Dendritic cell treated with granulocyte-macrophage colony-stimulating factor and Interleukin-4, amounts not matched to agents 40 ng/mL and 50 ng/mL, for 4 days (primary cell): ENCODE measurements around the gene ABLIM1.

Experiments used
- H3K27ac Mint-ChIP-seq: one replicate; pipeline ENCODE4 v1.8.0; 2022; ENCODE audit warnings: mild to moderate bottlenecking, mixed read lengths
- H3K27me3 Mint-ChIP-seq: one replicate; pipeline ENCODE4 v1.8.0; 2022; ENCODE audit warnings: mild to moderate bottlenecking, mixed read lengths
- H3K36me3 Mint-ChIP-seq: one replicate; pipeline ENCODE4 v1.8.0; 2022; ENCODE audit warnings: low read depth, mixed read lengths
- H3K4me1 Mint-ChIP-seq: one replicate; pipeline ENCODE4 v1.8.0; 2022; ENCODE audit warnings: low read depth, mixed read lengths
- H3K4me3 Mint-ChIP-seq: one replicate; pipeline ENCODE4 v1.8.0; 2022; ENCODE audit warnings: mild to moderate bottlenecking, moderate library complexity, mixed read lengths
- H3K9me3 Mint-ChIP-seq: one replicate; pipeline ENCODE4 v1.8.0; 2022; ENCODE audit warnings: mixed read lengths
- intact Hi-C: fragments of 100-400 bp; cut with micrococcal nuclease; formaldehyde crosslinking; loops from one replicate; pipeline ENCODE4 v1.15.0; 2022

ABLIM1 gene

DNA sequence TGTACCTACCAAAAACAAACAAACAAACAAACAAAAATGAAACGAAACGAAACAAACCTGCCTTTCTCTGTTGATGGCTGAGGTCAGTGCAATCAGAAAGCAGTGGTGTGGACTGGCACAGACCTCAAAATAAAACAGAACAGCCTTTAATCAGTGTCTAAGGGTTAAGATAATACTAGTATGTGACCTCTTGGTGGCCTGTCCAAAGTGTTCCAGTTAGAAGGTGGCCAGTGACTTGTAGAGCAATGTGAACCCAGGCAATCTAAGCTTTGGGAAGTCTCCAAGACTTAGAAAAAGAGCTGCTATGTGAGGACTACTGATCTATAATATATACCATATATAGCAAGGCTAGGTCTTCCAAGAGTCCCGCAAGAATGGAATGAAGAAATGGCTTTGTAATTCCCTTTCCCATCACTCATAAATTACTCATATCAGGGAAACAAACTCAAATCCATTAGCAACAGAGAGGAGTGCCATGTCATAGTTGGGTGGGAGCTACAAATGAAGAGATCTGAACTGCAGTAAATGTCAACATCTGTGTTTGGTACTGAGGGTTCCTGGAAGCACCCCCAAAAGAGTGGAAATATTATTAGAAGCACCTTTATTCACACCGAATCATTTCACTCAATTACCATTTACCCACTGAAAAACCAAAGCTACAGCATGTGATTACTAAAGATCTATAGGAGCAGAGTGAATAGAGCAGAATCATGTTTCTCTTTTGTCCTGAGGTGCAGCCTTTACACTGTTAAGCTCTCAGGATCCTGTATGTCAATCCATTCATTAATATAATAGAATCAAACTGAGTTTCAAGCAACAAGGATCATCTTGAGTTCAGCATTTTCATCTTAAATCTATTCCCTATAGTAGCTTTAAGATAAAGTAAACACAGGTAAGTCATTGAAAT is 28.0 kb downstream of the ABLIM1 start:
- peaks cover 45% of the 10 kb centered on the region for H3K27me3 Mint-ChIP-seq
- no peak overlapping the region for H3K27ac Mint-ChIP-seq
- no peaks in the 10 kb centered on the region for H3K36me3 Mint-ChIP-seq
- intact Hi-C loops: no loop called here
- no peak overlapping the region for H3K4me3 Mint-ChIP-seq
- H3K9me3 Mint-ChIP-seq: no peaks in the 10 kb centered on the region
- H3K4me1 Mint-ChIP-seq: peaks cover 12% of the 10 kb centered on the region

DNA sequence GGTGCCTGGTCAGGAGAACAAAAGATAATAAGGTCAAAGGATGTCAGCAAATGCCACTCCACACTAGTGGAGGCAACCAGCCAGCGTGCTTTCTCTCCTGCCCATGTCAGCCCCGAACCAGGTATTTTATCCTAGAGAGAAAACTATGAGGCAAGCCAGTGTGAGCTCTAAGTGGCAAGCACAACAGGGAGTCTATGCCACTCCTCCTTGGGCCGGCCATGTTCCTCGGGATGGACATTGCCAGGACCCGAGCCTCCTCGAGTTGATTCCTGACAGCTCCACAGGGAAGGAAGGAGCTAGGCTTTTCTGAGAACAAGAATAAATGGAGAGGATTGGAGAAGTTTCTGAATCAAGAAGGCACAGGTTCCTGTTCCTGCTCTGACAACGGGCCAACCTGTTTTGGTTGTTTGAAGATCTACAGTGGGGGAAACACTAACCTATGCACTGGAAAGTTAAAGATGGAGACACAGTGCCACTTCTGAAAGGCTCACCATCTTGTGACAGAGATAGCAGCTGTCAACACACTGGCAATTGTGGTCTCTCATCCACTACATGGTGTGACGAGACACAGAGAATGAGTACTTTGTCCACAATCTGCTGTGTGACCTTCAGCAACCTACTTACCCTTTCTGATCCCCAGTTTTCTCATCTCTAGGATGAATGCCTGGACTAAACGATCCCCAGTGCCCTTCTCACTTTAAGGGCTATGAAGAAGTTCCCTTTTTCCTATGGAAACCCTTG is 28.8 kb downstream of the ABLIM1 start:
- Mint-ChIP-seq H3K36me3 (no peaks in the 10 kb centered on the region), H3K27ac (no peak overlapping the region), H3K4me3 (no peak overlapping the region), H3K4me1 (peaks cover 12% of the 10 kb centered on the region), H3K9me3 (no peaks in the 10 kb centered on the region), H3K27me3 (peaks cover 45% of the 10 kb centered on the region)
- intact Hi-C loops: no loop called here

DNA sequence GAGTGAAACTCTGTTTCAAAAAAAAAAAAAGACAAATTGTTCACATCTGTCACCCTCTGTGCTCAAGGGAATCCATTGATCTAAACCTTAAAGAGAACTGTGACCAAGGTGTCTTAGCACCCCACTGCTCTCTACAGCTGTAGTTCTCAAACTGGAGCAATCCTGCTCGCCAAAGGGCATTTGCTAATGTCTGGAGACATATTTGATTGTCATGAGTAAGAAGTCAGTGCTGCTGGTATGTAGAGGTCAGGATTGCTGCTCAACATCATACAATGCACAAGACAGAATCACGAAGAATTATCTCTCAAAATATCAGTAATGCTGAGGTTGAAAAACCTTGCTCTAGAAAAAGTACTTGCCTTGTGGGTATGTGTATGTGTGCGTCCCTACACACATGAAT is 30.0 kb downstream of the ABLIM1 start:
- Mint-ChIP-seq H3K36me3 (no peaks in the 10 kb centered on the region), H3K4me3 (no peak overlapping the region), H3K4me1 (peaks cover 12% of the 10 kb centered on the region), H3K27ac (no peak overlapping the region), H3K27me3 (peaks cover 38% of the 10 kb centered on the region), H3K9me3 (no peaks in the 10 kb centered on the region)
- intact Hi-C loops: no loop called here

GRCh38 chr10:114626841-114627240 is 31.2 kb downstream of the ABLIM1 start:
- no peak overlapping the region for H3K4me3 Mint-ChIP-seq
- no peaks in the 10 kb centered on the region for H3K36me3 Mint-ChIP-seq
- H3K9me3 Mint-ChIP-seq: no peaks in the 10 kb centered on the region
- peaks cover 7% of the 10 kb centered on the region for H3K4me1 Mint-ChIP-seq
- no peak overlapping the region for H3K27ac Mint-ChIP-seq
- H3K27me3 Mint-ChIP-seq: peaks cover 26% of the 10 kb centered on the region
- intact Hi-C loops: no loop called here

DNA sequence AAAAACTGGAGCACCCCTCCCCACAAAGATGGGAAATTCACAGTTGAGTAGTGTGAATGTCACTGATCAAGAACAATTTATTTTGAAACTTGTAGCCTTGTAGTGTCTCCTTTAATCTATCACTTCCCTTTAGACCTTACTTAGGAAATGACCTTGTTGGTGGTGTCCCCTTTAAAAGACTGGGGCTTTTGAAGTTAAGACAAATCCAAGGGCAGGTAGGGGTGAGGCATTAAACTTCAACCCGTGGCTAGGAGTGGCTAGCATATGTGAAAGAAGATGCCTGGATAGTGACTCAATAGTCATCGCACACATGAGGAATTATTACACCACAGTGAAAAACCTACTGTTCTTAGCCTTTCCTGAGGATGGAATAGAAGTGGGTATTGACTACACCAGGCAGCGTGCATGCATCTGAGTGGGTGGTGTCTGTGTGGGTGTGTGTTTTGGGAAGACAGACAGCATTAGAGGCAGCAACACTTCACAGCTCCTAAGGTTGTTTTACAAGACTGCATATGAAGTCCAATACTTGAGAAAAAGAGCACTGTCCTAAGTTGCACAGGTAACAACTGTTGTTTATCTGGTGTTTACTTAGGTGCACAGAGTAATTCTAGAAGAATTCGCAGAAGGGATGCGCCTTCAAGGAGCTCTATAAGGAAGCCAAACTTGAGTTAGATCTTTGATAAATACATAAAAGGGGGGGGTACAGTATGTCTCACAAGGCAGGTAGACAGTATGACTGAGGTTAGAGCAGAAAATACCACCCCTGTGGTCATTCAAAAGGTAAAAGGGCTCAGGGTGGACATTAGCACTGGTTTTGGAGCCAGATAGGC is 32.9 kb downstream of the ABLIM1 start:
- Mint-ChIP-seq H3K4me1 (no peaks in the 10 kb centered on the region), H3K27me3 (peaks cover 10% of the 10 kb centered on the region), H3K36me3 (no peaks in the 10 kb centered on the region), H3K9me3 (no peaks in the 10 kb centered on the region), H3K4me3 (no peak overlapping the region), H3K27ac (no peak overlapping the region)
- intact Hi-C loops: no loop called here

GRCh38 chr10:114624422-114624821 is 33.7 kb downstream of the ABLIM1 start:
- no peaks in the 10 kb centered on the region for H3K36me3 Mint-ChIP-seq
- intact Hi-C loops: no loop called here
- H3K27me3 Mint-ChIP-seq: peaks cover 5% of the 10 kb centered on the region
- no peaks in the 10 kb centered on the region for H3K4me1 Mint-ChIP-seq
- H3K4me3 Mint-ChIP-seq: no peak overlapping the region
- H3K27ac Mint-ChIP-seq: no peak overlapping the region
- H3K9me3 Mint-ChIP-seq: no peaks in the 10 kb centered on the region

DNA sequence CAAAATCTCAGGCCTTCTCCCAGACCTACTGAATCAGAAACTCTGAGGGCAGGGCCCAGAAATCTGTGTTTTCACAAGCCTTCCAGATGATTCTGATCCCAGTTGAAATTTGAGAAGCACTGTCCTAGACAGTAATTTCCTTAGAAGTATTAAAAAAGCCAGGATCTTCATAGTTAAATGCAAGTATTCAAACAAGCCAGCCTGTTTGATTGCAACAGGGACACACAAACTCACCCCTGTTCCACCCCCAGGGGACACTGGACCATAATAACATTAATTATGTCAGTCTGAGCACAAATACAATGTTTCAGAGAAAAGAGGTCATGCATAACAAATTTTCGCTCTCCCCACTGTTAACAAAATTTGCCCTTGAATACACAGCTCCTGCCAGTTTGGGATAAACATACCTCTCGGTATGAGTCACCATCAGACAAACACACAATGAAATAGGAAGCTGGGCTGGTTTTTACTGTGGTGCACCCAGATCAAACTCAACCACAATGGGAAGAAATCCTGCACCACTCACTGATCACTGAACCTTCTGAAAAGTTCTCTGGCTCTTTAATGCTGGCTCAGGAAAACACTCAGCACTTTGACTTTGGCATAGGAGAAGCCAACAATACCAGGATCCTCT is 34.3 kb downstream of the ABLIM1 start:
- intact Hi-C loops: no loop called here
- H3K9me3 Mint-ChIP-seq: no peaks in the 10 kb centered on the region
- H3K4me3 Mint-ChIP-seq: no peak overlapping the region
- no peaks in the 10 kb centered on the region for H3K36me3 Mint-ChIP-seq
- H3K4me1 Mint-ChIP-seq: no peaks in the 10 kb centered on the region
- H3K27ac Mint-ChIP-seq: no peak overlapping the region
- H3K27me3 Mint-ChIP-seq: no peaks in the 10 kb centered on the region

DNA sequence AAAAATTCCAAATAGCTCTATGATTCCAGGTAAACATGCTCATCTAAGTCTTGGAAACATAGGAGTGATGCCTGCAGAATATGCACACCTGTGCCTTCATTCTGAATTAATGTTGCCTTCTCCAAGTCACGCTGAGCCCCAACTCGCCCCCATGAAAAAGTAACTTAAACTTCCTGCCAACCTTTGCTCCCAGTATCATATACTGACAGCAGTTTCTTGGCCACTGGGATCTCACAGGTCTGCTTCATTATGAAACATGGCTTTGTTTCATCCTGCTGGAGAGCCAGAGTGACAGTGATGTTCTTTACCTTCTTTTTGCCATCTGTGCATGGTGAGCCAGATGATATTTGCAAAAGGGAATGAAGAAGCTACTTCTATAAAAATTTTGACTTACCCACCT is 34.9 kb downstream of the ABLIM1 start:
- no peak overlapping the region for H3K27ac Mint-ChIP-seq
- no peak overlapping the region for H3K4me3 Mint-ChIP-seq
- intact Hi-C loops: no loop called here
- H3K36me3 Mint-ChIP-seq: no peaks in the 10 kb centered on the region
- no peaks in the 10 kb centered on the region for H3K4me1 Mint-ChIP-seq
- H3K27me3 Mint-ChIP-seq: no peaks in the 10 kb centered on the region
- no peaks in the 10 kb centered on the region for H3K9me3 Mint-ChIP-seq

DNA sequence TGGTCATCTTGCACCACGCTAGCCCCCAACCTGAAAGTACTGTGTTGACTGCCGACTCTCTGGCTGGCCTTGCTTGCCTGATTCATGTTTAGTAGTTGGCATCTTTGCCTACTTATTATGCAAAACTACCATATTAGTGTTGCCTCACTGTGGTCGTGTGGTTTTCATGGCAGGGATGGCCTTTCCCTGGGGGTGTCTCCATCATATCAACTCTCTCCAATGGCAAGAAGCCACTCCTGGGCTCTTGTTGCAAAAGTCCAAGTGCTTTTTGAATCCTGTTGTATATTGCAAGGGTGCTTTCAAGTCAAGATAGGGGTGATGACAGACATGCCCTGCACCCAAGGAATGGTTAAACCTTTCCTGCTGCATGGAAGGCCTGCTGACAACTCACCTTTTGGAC is 39.4 kb downstream of the ABLIM1 start:
- Mint-ChIP-seq H3K36me3 (no peaks in the 10 kb centered on the region), H3K9me3 (no peaks in the 10 kb centered on the region), H3K27ac (no peak overlapping the region), H3K4me3 (no peak overlapping the region), H3K27me3 (no peaks in the 10 kb centered on the region), H3K4me1 (no peaks in the 10 kb centered on the region)
- intact Hi-C loops: no loop called here

DNA sequence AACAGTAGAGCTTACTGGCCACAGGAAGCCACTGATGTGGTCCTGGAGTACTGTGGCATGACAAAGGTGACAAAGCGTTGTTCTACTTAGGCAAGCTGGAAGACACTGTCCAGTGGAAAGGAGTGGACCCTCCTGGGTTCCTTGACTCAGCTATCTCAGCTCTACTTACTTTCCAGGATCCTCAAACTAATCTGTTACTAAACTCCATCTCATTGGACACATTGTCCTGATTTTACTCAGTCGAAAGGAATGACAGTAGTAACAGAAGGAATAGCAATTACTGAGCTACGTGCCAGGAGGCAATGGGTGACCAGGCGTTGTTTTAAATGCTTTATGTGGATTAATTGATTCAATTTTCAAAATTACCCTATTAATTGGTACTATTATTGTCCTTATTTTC is 41.6 kb downstream of the ABLIM1 start:
- intact Hi-C loops: no loop called here

GRCh38 chr10:114616103-114616502 is 42.0 kb downstream of the ABLIM1 start:
- Mint-ChIP-seq H3K36me3 (no peaks in the 10 kb centered on the region), H3K4me3 (no peak overlapping the region), H3K27me3 (no peaks in the 10 kb centered on the region), H3K4me1 (no peaks in the 10 kb centered on the region), H3K27ac (no peak overlapping the region), H3K9me3 (no peaks in the 10 kb centered on the region)
- intact Hi-C loops: no loop called here

More for the DNA sequence above, 41.6 kb downstream of the ABLIM1 start:
- H3K27me3 Mint-ChIP-seq: no peaks in the 10 kb centered on the region
- H3K4me3 Mint-ChIP-seq: no peak overlapping the region
- no peaks in the 10 kb centered on the region for H3K36me3 Mint-ChIP-seq
- no peaks in the 10 kb centered on the region for H3K9me3 Mint-ChIP-seq
- no peaks in the 10 kb centered on the region for H3K4me1 Mint-ChIP-seq
- no peak overlapping the region for H3K27ac Mint-ChIP-seq

- Mint-ChIP-seq H3K27me3 (no peaks in the 10 kb centered on the region), H3K4me1 (no peaks in the 10 kb centered on the region), H3K36me3 (no peaks in the 10 kb centered on the region), H3K9me3 (no peaks in the 10 kb centered on the region), H3K27ac (no peak overlapping the region), H3K4me3 (no peak overlapping the region)
- intact Hi-C loops: no loop called here
Observed at GRCh38 chr10:114615600-114616007, 42.5 kb downstream of the ABLIM1 start.

GRCh38 chr10:114613237-114613979 is 44.7 kb downstream of the ABLIM1 start:
- intact Hi-C loops: no loop called here
- Mint-ChIP-seq H3K27ac (no peak overlapping the region), H3K9me3 (no peaks in the 10 kb centered on the region), H3K4me1 (no peaks in the 10 kb centered on the region), H3K4me3 (no peak overlapping the region), H3K27me3 (no peaks in the 10 kb centered on the region), H3K36me3 (no peaks in the 10 kb centered on the region)
